GM12891 (cell line): Measurements from ENCODE around the gene FGF12.
"Not testable (repeated sequence)": the region's sequence is repeated elsewhere in the genome, so short reads cannot be mapped to it uniquely, and the experiment has no call there.

Source experiments
- DNase-seq: peaks from one replicate; pipeline ENCODE4 v3.0.0; 2011; ENCODE audit warnings: low spot score; ENCODE audit not compliant: insufficient read length
- FAIRE-seq: peaks from 2 replicates; lab custom pipeline; 2011; peaks lifted over from hg19 to GRCh38; lab: Jason Lieb, UNC
- PAX5 ChIP-seq: IDR thresholded peaks from 2 replicates; pipeline ENCODE4 v1.6.1; 2011; ENCODE audit warnings: low read length, moderate library complexity, mild to moderate bottlenecking; ENCODE audit not compliant: insufficient read depth, severe bottlenecking
- POLR2A ChIP-seq: IDR thresholded peaks from 2 replicates; pipeline ENCODE4 v1.6.1; 2011; ENCODE audit warnings: low read depth, low read length, control low read depth
- POLR2AphosphoS5 ChIP-seq: IDR thresholded peaks from 2 replicates; pipeline ENCODE4 v1.6.1; 2011; ENCODE audit warnings: low read depth, low read length, control low read depth
- POU2F2 ChIP-seq: IDR thresholded peaks from 2 replicates; pipeline ENCODE4 v1.6.1; 2011; ENCODE audit warnings: low read depth, mild to moderate bottlenecking, control low read depth, low read length, moderate library complexity
- SPI1 ChIP-seq: IDR thresholded peaks from 2 replicates; pipeline ENCODE4 v1.6.1; 2011; ENCODE audit warnings: low read depth, low read length, control low read depth
- TAF1 ChIP-seq: IDR thresholded peaks from 2 replicates; pipeline ENCODE4 v1.6.1; 2011; ENCODE audit warnings: low read depth, low read length, control low read depth

Gene FGF12

GRCh38 chr3:192608726-192609600 lies 118.4 kb downstream of the FGF12 start:
- DNase-seq, result no peak
- TF ChIP-seq PAX5, result no peak
- no peak for TF ChIP-seq POLR2AphosphoS5
- no peak for TF ChIP-seq SPI1
- TF ChIP-seq TAF1, result no peak
- no peak for TF ChIP-seq POU2F2
- no peak for TF ChIP-seq POLR2A
- no peak for FAIRE-seq

DNA sequence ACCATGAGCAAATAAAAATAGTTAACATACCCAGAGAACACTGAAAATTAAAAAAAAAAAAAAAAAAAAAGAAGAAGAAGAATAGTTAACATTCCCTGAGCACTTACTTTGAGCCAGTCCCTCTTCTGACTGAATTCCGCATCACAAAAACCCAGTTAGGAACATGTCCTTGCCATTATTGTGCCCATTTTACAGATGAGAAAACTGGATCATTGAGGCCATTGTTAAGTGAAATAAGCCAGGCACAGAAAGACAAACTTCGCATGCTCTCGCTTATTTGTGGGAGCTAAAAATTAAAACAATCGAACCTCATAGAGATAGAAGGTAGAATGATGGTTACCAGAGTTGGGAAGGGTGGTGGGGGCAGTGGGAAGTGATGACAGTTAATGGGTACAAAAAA lies 119.5 kb downstream of the FGF12 start:
- no peak for DNase-seq
- TF ChIP-seq TAF1, result no peak
- TF ChIP-seq SPI1, result no peak
- TF ChIP-seq PAX5, result no peak
- TF ChIP-seq POLR2A, result no peak
- no peak for TF ChIP-seq POU2F2
- no peak for TF ChIP-seq POLR2AphosphoS5
- no peak for FAIRE-seq

- FAIRE-seq (no peak), DNase-seq (no peak)
- no peak for TF ChIP-seq POLR2A
- TF ChIP-seq TAF1, result no peak
- TF ChIP-seq POU2F2, result no peak
- TF ChIP-seq POLR2AphosphoS5, result no peak
- TF ChIP-seq SPI1, result no peak
- TF ChIP-seq PAX5, result no peak
These were observed 129.4 kb downstream of the FGF12 start for GRCh38 chr3:192597913-192598312.

GRCh38 chr3:192597506-192597905 lies 129.8 kb downstream of the FGF12 start:
- no peak for FAIRE-seq
- TF ChIP-seq TAF1 (no peak), POLR2A (no peak), POLR2AphosphoS5 (no peak), POU2F2 (no peak), SPI1 (no peak), PAX5 (no peak)
- no peak for DNase-seq

DNA sequence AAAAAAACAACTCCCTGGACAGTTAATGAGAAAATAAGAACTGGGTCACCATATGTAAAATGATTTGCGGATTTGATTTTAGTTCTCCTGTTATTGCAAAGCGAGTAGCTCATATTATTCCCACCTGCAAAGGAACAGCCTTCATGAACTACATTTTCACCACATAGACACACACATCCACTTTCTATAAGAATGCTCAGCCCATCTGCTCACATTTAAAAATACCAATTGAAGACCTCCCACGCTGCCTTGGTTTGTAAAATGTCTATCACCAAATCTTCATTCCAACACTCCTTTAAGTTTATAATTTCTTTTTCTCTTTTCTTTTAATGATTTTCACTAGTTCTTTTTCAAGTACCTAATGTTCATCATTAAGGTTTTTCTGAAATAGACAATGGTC lies 148.6 kb downstream of the FGF12 start:
- no peak for FAIRE-seq
- no peak for DNase-seq
- TF ChIP-seq POU2F2 (no peak), TAF1 (no peak), POLR2AphosphoS5 (no peak), SPI1 (no peak), POLR2A (no peak), PAX5 (no peak)

DNA sequence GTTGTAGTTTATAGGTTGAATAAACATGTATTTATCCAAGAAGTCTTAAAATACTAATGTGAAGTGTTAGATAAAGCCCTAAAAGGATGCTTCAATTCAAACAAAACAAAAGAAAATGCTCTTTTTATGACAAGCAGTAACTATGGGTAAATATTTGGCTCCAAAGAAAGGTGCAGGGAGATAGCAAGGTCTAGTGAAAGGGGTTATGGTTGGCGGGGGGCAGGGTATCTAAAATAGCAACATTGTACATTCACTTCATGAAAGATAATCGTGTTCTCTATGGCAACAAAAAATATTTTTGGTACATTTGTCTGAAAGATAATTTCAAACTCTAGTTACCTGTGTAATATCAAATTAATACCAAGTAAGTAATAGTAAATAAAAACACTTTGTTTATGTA lies 149.5 kb downstream of the FGF12 start:
- FAIRE-seq, result no peak
- TF ChIP-seq POLR2AphosphoS5 (no peak), PAX5 (no peak), POU2F2 (no peak), SPI1 (no peak), POLR2A (no peak), TAF1 (no peak)
- no peak for DNase-seq

DNA sequence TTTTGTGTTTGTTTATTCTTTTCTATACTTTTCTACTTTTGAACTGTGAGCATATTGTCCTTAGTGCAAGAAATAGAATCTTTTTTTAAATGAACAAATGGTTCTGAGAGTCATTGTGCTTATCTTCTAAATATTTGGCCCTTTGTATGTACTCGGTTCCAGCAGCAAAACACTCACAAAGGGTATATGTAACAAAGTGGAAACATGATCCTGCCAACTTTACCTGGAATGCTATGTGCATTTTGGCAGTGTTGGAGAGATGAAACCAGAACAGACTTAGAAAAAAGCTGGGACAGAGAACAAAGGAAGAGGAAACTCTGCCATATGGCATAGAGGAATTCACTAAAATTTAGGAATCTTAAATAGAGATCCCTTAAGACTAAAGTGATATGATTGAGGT lies 150.1 kb downstream of the FGF12 start:
- TF ChIP-seq PAX5, result no peak
- TF ChIP-seq POLR2A, result no peak
- TF ChIP-seq SPI1, result no peak
- TF ChIP-seq POU2F2, result no peak
- no peak for TF ChIP-seq TAF1
- no peak for TF ChIP-seq POLR2AphosphoS5
- FAIRE-seq, result no peak

GRCh38 chr3:192576704-192577103 lies 150.6 kb downstream of the FGF12 start:
- DNase-seq, FAIRE-seq: not testable (repeated sequence)

More for the DNA sequence above, 150.1 kb downstream of the FGF12 start:
- DNase-seq, result no peak

DNA sequence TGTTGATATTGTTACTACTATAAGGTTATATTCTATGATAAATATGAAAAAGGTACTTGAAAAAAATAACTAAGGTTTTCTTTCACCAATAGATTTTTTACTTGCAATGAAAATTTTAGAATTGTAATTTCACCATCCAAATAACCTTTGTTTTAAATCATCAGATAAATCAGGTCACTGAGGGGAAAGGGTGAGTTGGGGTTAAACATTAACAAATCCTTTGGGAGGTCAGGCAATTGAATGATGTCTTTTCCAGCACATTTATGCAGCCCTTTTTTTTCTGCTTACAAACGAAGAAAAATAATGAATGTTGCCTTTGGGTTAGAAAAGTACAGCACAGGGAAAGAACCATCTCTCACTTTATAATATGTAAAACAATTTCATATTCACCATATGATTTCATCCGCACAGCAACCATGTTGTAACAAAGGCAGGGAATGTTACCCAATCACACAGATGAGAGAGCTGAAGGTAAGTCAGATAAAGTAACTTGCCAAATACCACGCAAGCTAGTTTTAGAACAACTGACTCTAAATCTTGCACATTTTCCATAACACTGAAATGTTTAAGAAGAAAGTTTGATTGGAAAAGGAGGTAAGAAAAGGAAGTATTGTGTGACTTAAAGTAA lies 151.3 kb downstream of the FGF12 start:
- no peak for FAIRE-seq
- DNase-seq, result no peak
- TF ChIP-seq PAX5, result no peak
- TF ChIP-seq POU2F2, result no peak
- no peak for TF ChIP-seq POLR2A
- TF ChIP-seq SPI1, result no peak
- no peak for TF ChIP-seq TAF1
- TF ChIP-seq POLR2AphosphoS5, result no peak

- TF ChIP-seq SPI1 (no peak), PAX5 (no peak), POU2F2 (no peak), POLR2A (no peak), TAF1 (no peak), POLR2AphosphoS5 (no peak)
- DNase-seq, result no peak
- FAIRE-seq, result no peak
These were observed 154.1 kb downstream of the FGF12 start for GRCh38 chr3:192573240-192573639.
